HepG2 (cell line): ENCODE data around the gene ZBP1. TPM values are rescaled to one million over a fixed set of nuclear protein-coding genes. Genes with fewer than 3 reads are reported as not detected.

Source experiments
- GATA4 ChIP-seq: sonication (generic); IDR thresholded peaks from 2 replicates; pipeline ENCODE4 v1.6.1; 2016; ENCODE audit warnings: antibody characterized with exemption, low read depth, borderline replicate concordance
- GLI4 ChIP-seq: sonication (generic); formaldehyde crosslinking; IDR thresholded peaks from 2 replicates; pipeline ENCODE4 v1.5.1; 2020; ENCODE audit warnings: missing genetic modification reagents, mild to moderate bottlenecking, moderate library complexity, borderline replicate concordance
- HNRNPL ChIP-seq: fragments of 200-400 bp; formaldehyde crosslinking; IDR thresholded peaks from 2 replicates; pipeline ENCODE4 v1.6.1; 2017; ENCODE audit warnings: mild to moderate bottlenecking, low read depth, low read length
- NCOA5 ChIP-seq: sonication (generic); formaldehyde crosslinking; IDR thresholded peaks from 2 replicates; pipeline ENCODE4 v1.4.0; 2020; ENCODE audit warnings: missing genetic modification reagents
- NFIC ChIP-seq: IDR thresholded peaks from 2 replicates; pipeline ENCODE4 v1.6.1; 2012; ENCODE audit warnings: mild to moderate bottlenecking, low read length, inconsistent platforms
- NFYB ChIP-seq: sonication (generic); formaldehyde crosslinking; IDR thresholded peaks from 2 replicates; pipeline ENCODE4 v1.4.0; 2020; ENCODE audit warnings: missing genetic modification reagents
- POLR2G ChIP-seq: fragments of 200-400 bp; formaldehyde crosslinking; IDR thresholded peaks from 2 replicates; pipeline ENCODE4 v1.6.1; 2018; ENCODE audit warnings: mild to moderate bottlenecking, low read depth, low read length, moderate library complexity
- REL ChIP-seq: sonication (generic); formaldehyde crosslinking; conservative IDR thresholded peaks from 2 replicates; pipeline ENCODE4 v1.8.0; 2022; ENCODE audit warnings: mild to moderate bottlenecking, missing genetic modification reagents, moderate library complexity
- SRF ChIP-seq: IDR thresholded peaks from 2 replicates; pipeline ENCODE4 v1.6.1; 2011; ENCODE audit warnings: mild to moderate bottlenecking, low read depth, low read length, moderate library complexity
- TOPORS ChIP-seq: sonication (generic); formaldehyde crosslinking; IDR thresholded peaks from 2 replicates; pipeline ENCODE4 v1.8.0; 2023; ENCODE audit warnings: mild to moderate bottlenecking, missing genetic modification reagents
- ZEB1 ChIP-seq: IDR thresholded peaks from 2 replicates; pipeline ENCODE4 v1.6.1; 2012; ENCODE audit warnings: mild to moderate bottlenecking, low read depth, inconsistent platforms; ENCODE audit not compliant: insufficient replicate concordance
- ZNF205 ChIP-seq: IDR thresholded peaks from 2 replicates; pipeline ENCODE4 v1.6.1; 2018; ENCODE audit warnings: missing biosample characterization, missing genetic modification reagents
- ZNF24 ChIP-seq: fragments of 450-650 bp; IDR thresholded peaks from 2 replicates; pipeline ENCODE4 v1.6.1; 2017; ENCODE audit warnings: antibody characterized with exemption, mild to moderate bottlenecking
- ZNF335 ChIP-seq: sonication (generic); formaldehyde crosslinking; IDR thresholded peaks from 2 replicates; pipeline ENCODE4 v1.4.0; 2020; ENCODE audit warnings: missing genetic modification reagents
- ZNF362 ChIP-seq: sonication (generic); formaldehyde crosslinking; IDR thresholded peaks from 2 replicates; pipeline ENCODE4 v1.4.0; 2020; ENCODE audit warnings: missing genetic modification reagents, mild to moderate bottlenecking, borderline replicate concordance
- ZNF577 ChIP-seq: sonication (generic); formaldehyde crosslinking; IDR thresholded peaks from 2 replicates; pipeline ENCODE4 v1.4.0; 2020; ENCODE audit warnings: mild to moderate bottlenecking, low read depth, missing genetic modification reagents, borderline replicate concordance
- ZNF589 ChIP-seq: sonication (generic); formaldehyde crosslinking; conservative IDR thresholded peaks from 2 replicates; pipeline ENCODE4 v1.8.0; 2022; ENCODE audit warnings: mild to moderate bottlenecking, moderate library complexity, missing genetic modification reagents
- polyA plus RNA-seq, 8 experiments: library from polyadenylated mRNA; depleted of rRNA in 3 of 8; stranded (reverse) in 7 of 8; unstranded in 1 of 8; fragments of >200 nt; fragmentation: Illumina TruSeq in 4 of 8; extraction: Trizol in 4 of 8; gene quantifications; 2 replicates each; pipeline versions ENCODE4 v1.2.1 to v1.2.3, GENCODE V29; 2011 to 2016; ENCODE audit warnings: low read depth in 4 of 8, missing spikeins in 1 of 8, mixed read lengths in 1 of 8; ENCODE audit not compliant: insufficient read depth in 1 of 8
- total RNA-seq, 5 experiments: library from RNA; depleted of rRNA; stranded (reverse); fragments of >200 nt; fragmentation: Illumina TruSeq; extraction: Trizol; gene quantifications; 2 replicates each; pipeline ENCODE4 v1.2.3, GENCODE V29; 2016; ENCODE audit warnings: low read depth in 1 of 5
- TF ChIP-seq, protein P1 (sequence below), 2 experiments: fragments of 450-650 bp in 1 of 2; sonication (generic) in 1 of 2; formaldehyde crosslinking; IDR thresholded peaks; 2 replicates each; pipeline versions ENCODE4 v1.5.0 to v1.8.0; 2020 to 2022; ENCODE audit warnings: mild to moderate bottlenecking in 1 of 2, missing genetic modification reagents in 1 of 2
- TF ChIP-seq, protein P2 (sequence below): sonication (generic); formaldehyde crosslinking; IDR thresholded peaks from 2 replicates; pipeline ENCODE4 v1.5.1; 2020; ENCODE audit warnings: mild to moderate bottlenecking, missing genetic modification reagents, moderate library complexity
- TF ChIP-seq, protein P3 (sequence below): sonication (generic); formaldehyde crosslinking; IDR thresholded peaks from 2 replicates; pipeline ENCODE4 v1.4.0; 2020; ENCODE audit warnings: missing genetic modification reagents, borderline replicate concordance

ZBP1 gene
- total and polyA plus RNA-seq, 2 of the 13 experiments (the other 11 are each of a cell fraction or from before 2014, with no cell fraction given), result not detected

- TF ChIP-seq, protein P1, sequence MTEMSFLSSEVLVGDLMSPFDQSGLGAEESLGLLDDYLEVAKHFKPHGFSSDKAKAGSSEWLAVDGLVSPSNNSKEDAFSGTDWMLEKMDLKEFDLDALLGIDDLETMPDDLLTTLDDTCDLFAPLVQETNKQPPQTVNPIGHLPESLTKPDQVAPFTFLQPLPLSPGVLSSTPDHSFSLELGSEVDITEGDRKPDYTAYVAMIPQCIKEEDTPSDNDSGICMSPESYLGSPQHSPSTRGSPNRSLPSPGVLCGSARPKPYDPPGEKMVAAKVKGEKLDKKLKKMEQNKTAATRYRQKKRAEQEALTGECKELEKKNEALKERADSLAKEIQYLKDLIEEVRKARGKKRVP (CRISPR knock-in tag; IDR thresholded peaks at IDR 0.05), result no peak
- TF ChIP-seq NFYB (CRISPR knock-in tag) (no peak; the same call in 1 of the 2 replicates), ZNF589 (CRISPR knock-in tag) (no peak), POLR2G (no peak), ZNF577 (CRISPR knock-in tag) (no peak), ZNF362 (CRISPR knock-in tag) (peak; percentile 66; the same call in 1 of the 2 replicates), ZNF205 (no peak), REL (no peak), ZNF24 (0 out of 2 replicates have a peak, but pooled peaks have one; percentile 11), TOPORS (CRISPR knock-in tag) (peak; percentile 93), SRF (no peak), HNRNPL (no peak), ZEB1 (no peak), GATA4 (no peak), NFIC (0 out of 2 replicates have a peak, but pooled peaks have one; percentile 35), ZNF335 (CRISPR knock-in tag) (peak; percentile 48; the same call in 1 of the 2 replicates), GLI4 (CRISPR knock-in tag) (peak; percentile 57; the same call in 1 of the 2 replicates), NCOA5 (CRISPR knock-in tag) (no peak)
- TF ChIP-seq, protein P2, sequence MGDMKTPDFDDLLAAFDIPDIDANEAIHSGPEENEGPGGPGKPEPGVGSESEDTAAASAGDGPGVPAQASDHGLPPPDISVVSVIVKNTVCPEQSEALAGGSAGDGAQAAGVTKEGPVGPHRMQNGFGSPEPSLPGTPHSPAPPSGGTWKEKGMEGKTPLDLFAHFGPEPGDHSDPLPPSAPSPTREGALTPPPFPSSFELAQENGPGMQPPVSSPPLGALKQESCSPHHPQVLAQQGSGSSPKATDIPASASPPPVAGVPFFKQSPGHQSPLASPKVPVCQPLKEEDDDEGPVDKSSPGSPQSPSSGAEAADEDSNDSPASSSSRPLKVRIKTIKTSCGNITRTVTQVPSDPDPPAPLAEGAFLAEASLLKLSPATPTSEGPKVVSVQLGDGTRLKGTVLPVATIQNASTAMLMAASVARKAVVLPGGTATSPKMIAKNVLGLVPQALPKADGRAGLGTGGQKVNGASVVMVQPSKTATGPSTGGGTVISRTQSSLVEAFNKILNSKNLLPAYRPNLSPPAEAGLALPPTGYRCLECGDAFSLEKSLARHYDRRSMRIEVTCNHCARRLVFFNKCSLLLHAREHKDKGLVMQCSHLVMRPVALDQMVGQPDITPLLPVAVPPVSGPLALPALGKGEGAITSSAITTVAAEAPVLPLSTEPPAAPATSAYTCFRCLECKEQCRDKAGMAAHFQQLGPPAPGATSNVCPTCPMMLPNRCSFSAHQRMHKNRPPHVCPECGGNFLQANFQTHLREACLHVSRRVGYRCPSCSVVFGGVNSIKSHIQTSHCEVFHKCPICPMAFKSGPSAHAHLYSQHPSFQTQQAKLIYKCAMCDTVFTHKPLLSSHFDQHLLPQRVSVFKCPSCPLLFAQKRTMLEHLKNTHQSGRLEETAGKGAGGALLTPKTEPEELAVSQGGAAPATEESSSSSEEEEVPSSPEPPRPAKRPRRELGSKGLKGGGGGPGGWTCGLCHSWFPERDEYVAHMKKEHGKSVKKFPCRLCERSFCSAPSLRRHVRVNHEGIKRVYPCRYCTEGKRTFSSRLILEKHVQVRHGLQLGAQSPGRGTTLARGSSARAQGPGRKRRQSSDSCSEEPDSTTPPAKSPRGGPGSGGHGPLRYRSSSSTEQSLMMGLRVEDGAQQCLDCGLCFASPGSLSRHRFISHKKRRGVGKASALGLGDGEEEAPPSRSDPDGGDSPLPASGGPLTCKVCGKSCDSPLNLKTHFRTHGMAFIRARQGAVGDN, result peak; percentile 96
- TF ChIP-seq, protein P3, sequence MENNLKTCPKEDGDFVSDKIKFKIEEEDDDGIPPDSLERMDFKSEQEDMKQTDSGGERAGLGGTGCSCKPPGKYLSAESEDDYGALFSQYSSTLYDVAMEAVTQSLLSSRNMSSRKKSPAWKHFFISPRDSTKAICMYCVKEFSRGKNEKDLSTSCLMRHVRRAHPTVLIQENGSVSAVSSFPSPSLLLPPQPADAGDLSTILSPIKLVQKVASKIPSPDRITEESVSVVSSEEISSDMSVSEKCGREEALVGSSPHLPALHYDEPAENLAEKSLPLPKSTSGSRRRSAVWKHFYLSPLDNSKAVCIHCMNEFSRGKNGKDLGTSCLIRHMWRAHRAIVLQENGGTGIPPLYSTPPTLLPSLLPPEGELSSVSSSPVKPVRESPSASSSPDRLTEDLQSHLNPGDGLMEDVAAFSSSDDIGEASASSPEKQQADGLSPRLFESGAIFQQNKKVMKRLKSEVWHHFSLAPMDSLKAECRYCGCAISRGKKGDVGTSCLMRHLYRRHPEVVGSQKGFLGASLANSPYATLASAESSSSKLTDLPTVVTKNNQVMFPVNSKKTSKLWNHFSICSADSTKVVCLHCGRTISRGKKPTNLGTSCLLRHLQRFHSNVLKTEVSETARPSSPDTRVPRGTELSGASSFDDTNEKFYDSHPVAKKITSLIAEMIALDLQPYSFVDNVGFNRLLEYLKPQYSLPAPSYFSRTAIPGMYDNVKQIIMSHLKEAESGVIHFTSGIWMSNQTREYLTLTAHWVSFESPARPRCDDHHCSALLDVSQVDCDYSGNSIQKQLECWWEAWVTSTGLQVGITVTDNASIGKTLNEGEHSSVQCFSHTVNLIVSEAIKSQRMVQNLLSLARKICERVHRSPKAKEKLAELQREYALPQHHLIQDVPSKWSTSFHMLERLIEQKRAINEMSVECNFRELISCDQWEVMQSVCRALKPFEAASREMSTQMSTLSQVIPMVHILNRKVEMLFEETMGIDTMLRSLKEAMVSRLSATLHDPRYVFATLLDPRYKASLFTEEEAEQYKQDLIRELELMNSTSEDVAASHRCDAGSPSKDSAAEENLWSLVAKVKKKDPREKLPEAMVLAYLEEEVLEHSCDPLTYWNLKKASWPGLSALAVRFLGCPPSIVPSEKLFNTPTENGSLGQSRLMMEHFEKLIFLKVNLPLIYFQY (CRISPR knock-in tag), result peak; percentile 83; the same call in 1 of the 2 replicates
Measured at GRCh38 chr20:57587278-57587988, 32.8 kb downstream of the ZBP1 start (continued).
